ENCODE measurements around the gene NAA15. TPM values are rescaled to one million over a fixed set of nuclear protein-coding genes. Genes with fewer than 3 reads are reported as not detected.

Gene NAA15
- total RNA-seq, result 67.6 TPM

GRCh38 chr4:139301113-139301820, at the start of gene NAA15:
Gene NAA15 (plus strand): TSS chr4:139301505. CDS start chr4:139301778, 273 bp downstream.

GRCh38 chr4:139279760-139280620, 21.3 kb upstream of the NAA15 start, which contains the start of gene MGARP:
Gene MGARP (minus strand): TSS chr4:139280225. CDS start chr4:139280158, 67 bp downstream.

GRCh38 chr4:139301821-139302611, 711 bp downstream of the NAA15 start, which contains the start of gene NDUFC1:
Gene NDUFC1 (minus strand): TSS chr4:139302477. CDS start chr4:139295798, 6,679 bp downstream.

GRCh38 chr4:139454111-139455045, 153.1 kb downstream of the NAA15 start, which contains the start of gene RAB33B:
Gene RAB33B (plus strand): TSS chr4:139454121. CDS start chr4:139454196, 75 bp downstream.

Other genes with a start within 250 kb of the NAA15 start
- 108 TPM for gene ELF2, start 124.3 kb upstream of the NAA15 start, total RNA-seq
- gene MGARP, start 21.3 kb upstream of the NAA15 start, total RNA-seq, result 98.1 TPM
- gene NDUFC1, start 972 bp downstream of the NAA15 start, total RNA-seq, result 25.9 TPM
- gene RAB33B, start 152.6 kb downstream of the NAA15 start, total RNA-seq, result 23.4 TPM